HEK293 (cell line): Measurements from ENCODE around the gene TSPAN14.

ENCODE experiments used
- CTCF ChIA-PET: fragments of 350-600 bp; formaldehyde crosslinking; extraction: SDS; loops from one replicate; lab custom pipeline; 2021; ENCODE audit warnings: antibody characterized with exemption; lab: Yijun Ruan, JAX
- POLR2A ChIA-PET: fragments of 300-600 bp; formaldehyde crosslinking; extraction: SDS; loops from one replicate; lab custom pipeline; 2020; ENCODE audit warnings: antibody characterized with exemption, inconsistent platforms; lab: Yijun Ruan, JAX
- H3K27ac ChIP-seq: fragments of 200-500 bp; sonication (Bioruptor generic); 2 replicates; pipeline ENCODE4 v1.5.1; 2014; ENCODE audit warnings: low read depth, low read length, control low read depth, inconsistent platforms; ENCODE audit errors: extremely low read depth
- H3K36me3 ChIP-seq, 2 experiments: fragments of 200-500 bp in 1 of 2; sonication (Bioruptor generic) in 1 of 2; 1 replicate in 1 of 2; 2 replicates in 1 of 2; pipeline ENCODE4 v1.5.1; 2014 to 2017; ENCODE audit warnings: inconsistent platforms in 2 of 2, low read length in 2 of 2; ENCODE audit not compliant: control insufficient read depth in 2 of 2, insufficient read depth in 1 of 2
- H3K4me1 ChIP-seq: fragments of 200-500 bp; sonication (Bioruptor generic); 2 replicates; pipeline ENCODE4 v1.5.1; 2014; ENCODE audit warnings: mild to moderate bottlenecking, low read length, inconsistent platforms; ENCODE audit not compliant: control insufficient read depth, insufficient read depth
- H3K4me3 ChIP-seq: 2 replicates; pipeline ENCODE4 v1.5.1; 2011; ENCODE audit warnings: low read depth, mild to moderate bottlenecking, control low read depth, low read length, moderate library complexity
- H3K9me3 ChIP-seq: fragments of 200-500 bp; sonication (Bioruptor generic); 2 replicates; pipeline ENCODE4 v1.5.1; 2014; ENCODE audit warnings: low read depth, low read length, inconsistent platforms; ENCODE audit not compliant: control insufficient read depth, insufficient read depth
- BCL11B ChIP-seq: fragments of 450-650 bp; formaldehyde crosslinking; IDR thresholded peaks from 2 replicates; pipeline ENCODE4 v1.5.1; 2016; ENCODE audit warnings: low read depth, missing biosample characterization, missing genetic modification characterization
- GLIS1 ChIP-seq: fragments of 450-650 bp; formaldehyde crosslinking; IDR thresholded peaks from 2 replicates; pipeline ENCODE4 v1.5.1; 2016; ENCODE audit warnings: missing biosample characterization, missing genetic modification characterization
- SALL2 ChIP-seq: fragments of 450-650 bp; formaldehyde crosslinking; IDR thresholded peaks from 2 replicates; pipeline ENCODE4 v1.5.0; 2017; ENCODE audit warnings: missing biosample characterization, mild to moderate bottlenecking, missing genetic modification characterization, borderline replicate concordance
- SCRT1 ChIP-seq: fragments of 450-650 bp; formaldehyde crosslinking; IDR thresholded peaks from 2 replicates; pipeline ENCODE4 v1.5.1; 2016; ENCODE audit warnings: missing biosample characterization, missing genetic modification characterization, borderline replicate concordance
- SCRT2 ChIP-seq: fragments of 450-650 bp; formaldehyde crosslinking; IDR thresholded peaks from 2 replicates; pipeline ENCODE4 v1.5.1; 2016; ENCODE audit warnings: missing biosample characterization, missing genetic modification characterization
- YY1 ChIP-seq: fragments of 450-650 bp; formaldehyde crosslinking; IDR thresholded peaks from 2 replicates; pipeline ENCODE4 v1.5.1; 2018; ENCODE audit warnings: missing biosample characterization, missing genetic modification characterization
- ZFP3 ChIP-seq: fragments of 450-650 bp; formaldehyde crosslinking; IDR thresholded peaks from 2 replicates; pipeline ENCODE4 v1.5.1; 2016; ENCODE audit warnings: low read depth, missing biosample characterization, missing genetic modification characterization
- ZFP37 ChIP-seq: fragments of 450-650 bp; formaldehyde crosslinking; IDR thresholded peaks from 2 replicates; pipeline ENCODE4 v1.5.1; 2016; ENCODE audit warnings: missing biosample characterization, missing genetic modification characterization
- ZFP69B ChIP-seq: fragments of 450-650 bp; formaldehyde crosslinking; IDR thresholded peaks from 2 replicates; pipeline ENCODE4 v1.5.1; 2016; ENCODE audit warnings: missing biosample characterization, missing genetic modification characterization
- ZIC2 ChIP-seq: fragments of 450-650 bp; formaldehyde crosslinking; IDR thresholded peaks from 2 replicates; pipeline ENCODE4 v1.5.1; 2016; ENCODE audit warnings: missing biosample characterization, missing genetic modification characterization
- ZNF114 ChIP-seq: fragments of 450-650 bp; formaldehyde crosslinking; IDR thresholded peaks from 2 replicates; pipeline ENCODE4 v1.5.0; 2017; ENCODE audit warnings: missing biosample characterization, missing genetic modification characterization
- ZNF133 ChIP-seq: fragments of 450-650 bp; formaldehyde crosslinking; IDR thresholded peaks from 2 replicates; pipeline ENCODE4 v1.5.1; 2016; ENCODE audit warnings: missing biosample characterization, missing genetic modification characterization
- ZNF214 ChIP-seq: fragments of 450-650 bp; formaldehyde crosslinking; IDR thresholded peaks from 2 replicates; pipeline ENCODE4 v1.5.1; 2017; ENCODE audit warnings: missing biosample characterization, mild to moderate bottlenecking, missing genetic modification characterization, borderline replicate concordance
- ZNF221 ChIP-seq: fragments of 450-650 bp; formaldehyde crosslinking; IDR thresholded peaks from 2 replicates; pipeline ENCODE4 v1.5.1; 2017; ENCODE audit warnings: missing biosample characterization, missing genetic modification characterization, borderline replicate concordance
- ZNF23 ChIP-seq: fragments of 450-650 bp; formaldehyde crosslinking; IDR thresholded peaks from 2 replicates; pipeline ENCODE4 v1.5.1; 2016; ENCODE audit warnings: missing biosample characterization, missing genetic modification characterization, borderline replicate concordance
- ZNF248 ChIP-seq: fragments of 450-650 bp; formaldehyde crosslinking; IDR thresholded peaks from 2 replicates; pipeline ENCODE4 v1.5.1; 2017; ENCODE audit warnings: missing biosample characterization, missing genetic modification characterization
- ZNF302 ChIP-seq: fragments of 450-650 bp; formaldehyde crosslinking; IDR thresholded peaks from 2 replicates; pipeline ENCODE4 v1.5.1; 2016; ENCODE audit warnings: missing biosample characterization, missing genetic modification characterization, low read depth
- ZNF335 ChIP-seq: fragments of 450-650 bp; formaldehyde crosslinking; conservative IDR thresholded peaks from 2 replicates; pipeline ENCODE4 v1.5.1; 2016; ENCODE audit warnings: missing biosample characterization, missing genetic modification characterization
- ZNF423 ChIP-seq: fragments of 450-650 bp; formaldehyde crosslinking; IDR thresholded peaks from 2 replicates; pipeline ENCODE4 v1.5.1; 2016; ENCODE audit warnings: missing biosample characterization, missing genetic modification characterization
- ZNF654 ChIP-seq: fragments of 450-650 bp; formaldehyde crosslinking; IDR thresholded peaks from 2 replicates; pipeline ENCODE4 v1.5.1; 2016; ENCODE audit warnings: low read depth, missing biosample characterization, missing genetic modification characterization
- ZNF660 ChIP-seq: fragments of 450-650 bp; IDR thresholded peaks from 2 replicates; pipeline ENCODE4 v1.5.1; 2018; ENCODE audit warnings: missing biosample characterization, mild to moderate bottlenecking, missing genetic modification characterization
- ZNF747 ChIP-seq: fragments of 450-650 bp; formaldehyde crosslinking; IDR thresholded peaks from 2 replicates; pipeline ENCODE4 v1.5.1; 2016; ENCODE audit warnings: missing biosample characterization, missing genetic modification characterization
- TF ChIP-seq, protein P1 (sequence below): fragments of 450-650 bp; formaldehyde crosslinking; IDR thresholded peaks from 2 replicates; pipeline ENCODE4 v1.5.1; 2017; ENCODE audit warnings: missing biosample characterization, missing genetic modification characterization
- TF ChIP-seq, protein P2 (sequence below): fragments of 450-650 bp; formaldehyde crosslinking; IDR thresholded peaks from 2 replicates; pipeline ENCODE4 v1.5.1; 2016; ENCODE audit warnings: missing biosample characterization, missing genetic modification characterization
- TF ChIP-seq, protein P3 (sequence below): IDR thresholded peaks from 2 replicates; pipeline ENCODE4 v1.6.1; 2011; ENCODE audit warnings: mild to moderate bottlenecking, low read depth, low read length, borderline replicate concordance
- TF ChIP-seq, protein P4 (sequence below): fragments of 450-650 bp; formaldehyde crosslinking; IDR thresholded peaks from 2 replicates; pipeline ENCODE4 v1.5.1; 2017; ENCODE audit warnings: missing biosample characterization, missing genetic modification characterization
- TF ChIP-seq, protein P5 (sequence below): fragments of 450-650 bp; formaldehyde crosslinking; optimal IDR thresholded peaks from 2 replicates; pipeline ENCODE3; 2016; ENCODE audit warnings: missing biosample characterization, mild to moderate bottlenecking, missing genetic modification characterization

Gene TSPAN14

DNA sequence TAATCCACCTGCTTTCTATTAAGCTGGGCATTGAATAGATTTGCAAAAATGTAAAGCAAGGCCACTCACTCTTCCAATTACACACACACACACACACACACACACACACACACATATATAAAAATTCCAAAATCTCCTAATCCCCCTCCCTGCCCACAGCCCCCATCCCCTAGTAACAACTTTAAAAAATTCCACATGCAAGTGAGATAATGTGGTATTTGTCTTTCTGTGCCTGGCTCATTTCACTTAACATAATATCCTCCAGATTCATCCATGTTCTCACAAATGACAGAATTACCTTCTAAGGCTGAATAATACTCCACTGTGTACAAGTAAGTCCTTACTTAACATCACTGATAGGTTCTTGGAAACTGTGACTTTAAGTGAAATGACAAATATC is 107.8 kb downstream of the TSPAN14 start:
- Histone ChIP-seq H3K9me3 (no peaks in the 10 kb centered on the region), H3K27ac (no peak overlapping the region), H3K36me3 (no peaks in the 10 kb centered on the region), H3K4me3 (no peak overlapping the region), H3K4me1 (no peaks in the 10 kb centered on the region)
- POLR2A ChIA-PET, result no interaction called here
- CTCF ChIA-PET, result no interaction called here
- TF ChIP-seq, protein P1, sequence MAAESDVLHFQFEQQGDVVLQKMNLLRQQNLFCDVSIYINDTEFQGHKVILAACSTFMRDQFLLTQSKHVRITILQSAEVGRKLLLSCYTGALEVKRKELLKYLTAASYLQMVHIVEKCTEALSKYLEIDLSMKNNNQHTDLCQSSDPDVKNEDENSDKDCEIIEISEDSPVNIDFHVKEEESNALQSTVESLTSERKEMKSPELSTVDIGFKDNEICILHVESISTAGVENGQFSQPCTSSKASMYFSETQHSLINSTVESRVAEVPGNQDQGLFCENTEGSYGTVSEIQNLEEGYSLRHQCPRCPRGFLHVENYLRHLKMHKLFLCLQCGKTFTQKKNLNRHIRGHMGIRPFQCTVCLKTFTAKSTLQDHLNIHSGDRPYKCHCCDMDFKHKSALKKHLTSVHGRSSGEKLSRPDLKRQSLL (tag by site-specific recombination), result no peak
- TF ChIP-seq, protein P2, sequence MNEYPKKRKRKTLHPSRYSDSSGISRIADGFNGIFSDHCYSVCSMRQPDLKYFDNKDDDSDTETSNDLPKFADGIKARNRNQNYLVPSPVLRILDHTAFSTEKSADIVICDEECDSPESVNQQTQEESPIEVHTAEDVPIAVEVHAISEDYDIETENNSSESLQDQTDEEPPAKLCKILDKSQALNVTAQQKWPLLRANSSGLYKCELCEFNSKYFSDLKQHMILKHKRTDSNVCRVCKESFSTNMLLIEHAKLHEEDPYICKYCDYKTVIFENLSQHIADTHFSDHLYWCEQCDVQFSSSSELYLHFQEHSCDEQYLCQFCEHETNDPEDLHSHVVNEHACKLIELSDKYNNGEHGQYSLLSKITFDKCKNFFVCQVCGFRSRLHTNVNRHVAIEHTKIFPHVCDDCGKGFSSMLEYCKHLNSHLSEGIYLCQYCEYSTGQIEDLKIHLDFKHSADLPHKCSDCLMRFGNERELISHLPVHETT, result no peak
- TF ChIP-seq ZFP3 (tag by site-specific recombination) (no peak), SCRT1 (tag by site-specific recombination) (no peak), ZNF302 (no peak), ZNF747 (tag by site-specific recombination) (no peak)
- TF ChIP-seq, protein P3, sequence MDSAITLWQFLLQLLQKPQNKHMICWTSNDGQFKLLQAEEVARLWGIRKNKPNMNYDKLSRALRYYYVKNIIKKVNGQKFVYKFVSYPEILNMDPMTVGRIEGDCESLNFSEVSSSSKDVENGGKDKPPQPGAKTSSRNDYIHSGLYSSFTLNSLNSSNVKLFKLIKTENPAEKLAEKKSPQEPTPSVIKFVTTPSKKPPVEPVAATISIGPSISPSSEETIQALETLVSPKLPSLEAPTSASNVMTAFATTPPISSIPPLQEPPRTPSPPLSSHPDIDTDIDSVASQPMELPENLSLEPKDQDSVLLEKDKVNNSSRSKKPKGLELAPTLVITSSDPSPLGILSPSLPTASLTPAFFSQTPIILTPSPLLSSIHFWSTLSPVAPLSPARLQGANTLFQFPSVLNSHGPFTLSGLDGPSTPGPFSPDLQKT, result no peak

DNA sequence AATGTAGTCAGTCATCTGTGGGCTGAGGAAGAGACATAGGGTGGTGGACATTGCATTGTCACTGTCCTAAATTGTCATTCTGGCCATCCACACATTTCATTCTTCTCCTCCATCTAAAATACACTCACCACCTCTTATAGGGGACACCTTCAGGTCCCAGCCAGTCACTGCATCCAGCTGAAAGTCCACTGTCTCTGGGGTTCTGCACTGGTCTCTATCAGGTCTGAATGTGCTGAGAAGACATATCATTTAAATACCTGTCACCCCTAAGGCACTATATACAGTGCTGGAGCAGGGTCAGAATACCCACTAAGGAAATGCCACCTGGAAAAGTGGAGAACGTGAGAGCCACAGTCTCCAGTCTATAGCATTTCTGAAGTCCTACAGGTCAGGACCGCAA is 113.2 kb downstream of the TSPAN14 start:
- H3K9me3 ChIP-seq, result no peaks in the 10 kb centered on the region
- H3K4me1 ChIP-seq, result no peaks in the 10 kb centered on the region
- TF ChIP-seq GLIS1 (no peak), ZNF423 (tag by site-specific recombination) (no peak)
- CTCF ChIA-PET, result no interaction called here
- H3K4me3 ChIP-seq, result no peak overlapping the region
- POLR2A ChIA-PET, result no interaction called here
- no peak overlapping the region for H3K27ac ChIP-seq
- H3K36me3 ChIP-seq, result no peaks in the 10 kb centered on the region

DNA sequence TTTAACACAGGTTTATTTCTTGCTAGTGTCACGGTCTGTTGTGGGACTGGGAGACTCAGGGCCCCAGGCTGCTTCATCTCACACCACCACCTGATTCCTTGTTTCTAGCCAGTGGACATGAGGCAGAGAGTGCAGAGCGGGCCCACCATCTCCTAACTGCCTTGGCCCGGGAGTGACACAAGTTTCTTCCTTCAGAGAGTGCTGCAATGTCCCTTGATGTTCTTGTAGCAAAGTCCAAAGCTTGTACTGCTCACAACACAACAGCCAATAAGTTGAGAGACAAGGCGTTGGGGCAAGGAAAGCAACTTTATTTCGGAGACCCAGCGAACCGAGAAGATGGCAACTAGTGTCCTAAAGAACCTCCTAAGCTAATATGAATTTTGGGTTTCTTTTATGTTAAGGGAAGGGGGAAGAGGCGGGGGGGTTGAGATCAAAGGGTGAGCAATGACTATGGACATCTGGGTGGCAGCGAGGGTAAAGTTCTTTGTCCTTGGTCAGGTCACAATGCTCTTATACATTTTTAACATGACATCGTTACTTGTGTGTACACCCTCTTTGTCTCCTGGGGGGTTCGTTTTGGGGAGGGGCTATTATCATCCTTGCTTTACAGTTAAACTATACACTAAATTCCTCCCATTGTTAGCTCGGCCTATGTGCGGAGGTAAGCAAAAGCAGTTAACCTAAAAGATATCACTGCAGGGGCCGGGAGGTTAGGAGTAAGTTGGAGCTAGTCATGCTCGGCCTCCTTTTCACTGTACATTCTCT is 115.2 kb downstream of the TSPAN14 start:
- no peak for TF ChIP-seq ZNF133 (tag by site-specific recombination)
- TF ChIP-seq, protein P4, sequence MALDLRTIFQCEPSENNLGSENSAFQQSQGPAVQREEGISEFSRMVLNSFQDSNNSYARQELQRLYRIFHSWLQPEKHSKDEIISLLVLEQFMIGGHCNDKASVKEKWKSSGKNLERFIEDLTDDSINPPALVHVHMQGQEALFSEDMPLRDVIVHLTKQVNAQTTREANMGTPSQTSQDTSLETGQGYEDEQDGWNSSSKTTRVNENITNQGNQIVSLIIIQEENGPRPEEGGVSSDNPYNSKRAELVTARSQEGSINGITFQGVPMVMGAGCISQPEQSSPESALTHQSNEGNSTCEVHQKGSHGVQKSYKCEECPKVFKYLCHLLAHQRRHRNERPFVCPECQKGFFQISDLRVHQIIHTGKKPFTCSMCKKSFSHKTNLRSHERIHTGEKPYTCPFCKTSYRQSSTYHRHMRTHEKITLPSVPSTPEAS (tag by site-specific recombination), result no peak
- TF ChIP-seq ZNF660 (tag by site-specific recombination), result no peak
- TF ChIP-seq ZNF221 (tag by site-specific recombination), result no peak
- no peak for TF ChIP-seq ZNF23 (tag by site-specific recombination)
- TF ChIP-seq, protein P5, sequence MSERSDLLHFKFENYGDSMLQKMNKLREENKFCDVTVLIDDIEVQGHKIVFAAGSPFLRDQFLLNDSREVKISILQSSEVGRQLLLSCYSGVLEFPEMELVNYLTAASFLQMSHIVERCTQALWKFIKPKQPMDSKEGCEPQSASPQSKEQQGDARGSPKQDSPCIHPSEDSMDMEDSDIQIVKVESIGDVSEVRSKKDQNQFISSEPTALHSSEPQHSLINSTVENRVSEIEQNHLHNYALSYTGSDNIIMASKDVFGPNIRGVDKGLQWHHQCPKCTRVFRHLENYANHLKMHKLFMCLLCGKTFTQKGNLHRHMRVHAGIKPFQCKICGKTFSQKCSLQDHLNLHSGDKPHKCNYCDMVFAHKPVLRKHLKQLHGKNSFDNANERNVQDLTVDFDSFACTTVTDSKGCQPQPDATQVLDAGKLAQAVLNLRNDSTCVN (tag by site-specific recombination), result no peak
- no peak for TF ChIP-seq BCL11B (tag by site-specific recombination)
- TF ChIP-seq ZIC2 (tag by site-specific recombination), result no peak
- no peak for TF ChIP-seq SALL2 (tag by site-specific recombination)
- TF ChIP-seq ZNF335 (tag by site-specific recombination), result no peak
- no peak for TF ChIP-seq ZFP69B (tag by site-specific recombination)
- no peak for TF ChIP-seq SCRT2 (tag by site-specific recombination)
- TF ChIP-seq ZFP37, result no peak
- no peak for TF ChIP-seq ZNF114 (tag by site-specific recombination)
- TF ChIP-seq ZNF248 (tag by site-specific recombination), result no peak
- TF ChIP-seq YY1, result no peak
- TF ChIP-seq ZNF654, result no peak
- TF ChIP-seq ZNF214, result no peak
- Histone ChIP-seq H3K4me3 (no peak overlapping the region), H3K4me1 (no peaks in the 10 kb centered on the region), H3K9me3 (no peaks in the 10 kb centered on the region), H3K27ac (no peak overlapping the region), H3K36me3 (no peaks in the 10 kb centered on the region)
- ChIA-PET CTCF (interaction anchor here (1.2 kb wide), 1 partner anchor 124 kb away, joined by 3 read pairs; no protein-coding TSS in a partner anchor), POLR2A (no interaction called here)
